ENCODE data around the gene LRRC8B. TPM values are rescaled to one million over a fixed set of nuclear protein-coding genes. Genes with fewer than 3 reads are reported as not detected.

Gene LRRC8B
- total RNA-seq, 1 donor from 2014 or later, result 3.6 TPM

- DNase-seq, result peak; percentile 61
- peaks cover 89% of the 10 kb centered on the region for H3K4me1 ChIP-seq
- no peaks in the 10 kb centered on the region for H3K36me3 ChIP-seq
- H3K9me3 ChIP-seq (replicated peaks), result no peaks in the 10 kb centered on the region
- no peaks in the 10 kb centered on the region for H3K27me3 ChIP-seq (ENCODE audit: low read depth)
- peak overlapping the region; percentile 94 for H3K4me3 ChIP-seq
- TF ChIP-seq CTCF (IDR thresholded peaks at IDR 0.05; ENCODE audit: borderline replicate concordance), result no peak
- H3K27ac ChIP-seq (replicated peaks), result peak overlapping the region; percentile 98
- intact Hi-C loops (cut with micrococcal nuclease), result loop anchor here (5.0 to 10.0 kb wide), 2 partner anchors 81 to 129 kb away; no protein-coding TSS in a partner anchor
Measured at GRCh38 chr1:89633248-89633799, 108.7 kb downstream of the LRRC8B start.

- Histone ChIP-seq H3K4me3 (peak overlapping the region; percentile 94), H3K9me3 (replicated peaks) (no peaks in the 10 kb centered on the region), H3K27me3 (ENCODE audit: low read depth) (no peaks in the 10 kb centered on the region), H3K36me3 (no peaks in the 10 kb centered on the region), H3K27ac (replicated peaks) (peak overlapping the region; percentile 98), H3K4me1 (peaks cover 90% of the 10 kb centered on the region)
- TF ChIP-seq CTCF (IDR thresholded peaks at IDR 0.05; ENCODE audit: borderline replicate concordance), result no peak
- DNase-seq, result no peak
- intact Hi-C loops (cut with micrococcal nuclease), result loop anchor here (5.0 to 10.0 kb wide), 2 partner anchors 81 to 128 kb away; no protein-coding TSS in a partner anchor
Measured at GRCh38 chr1:89633800-89634625, 109.4 kb downstream of the LRRC8B start.

GRCh38 chr1:89635825-89636815, 111.5 kb downstream of the LRRC8B start:
- peak overlapping the region; percentile 24 for H3K27ac ChIP-seq (replicated peaks)
- H3K4me3 ChIP-seq, result peak overlapping the region; percentile 94
- H3K4me1 ChIP-seq, result peaks cover 91% of the 10 kb centered on the region
- intact Hi-C loops (cut with micrococcal nuclease), result loop anchor here (10.0 kb wide), 1 partner anchor 79 kb away; no protein-coding TSS in a partner anchor
- no peak for TF ChIP-seq CTCF (IDR thresholded peaks at IDR 0.05; ENCODE audit: borderline replicate concordance)
- H3K27me3 ChIP-seq (ENCODE audit: low read depth), result no peaks in the 10 kb centered on the region
- no peaks in the 10 kb centered on the region for H3K36me3 ChIP-seq
- DNase-seq, result no peak
- no peaks in the 10 kb centered on the region for H3K9me3 ChIP-seq (replicated peaks)

- intact Hi-C loops (cut with micrococcal nuclease), result loop anchor here (10.0 kb wide), 1 partner anchor 77 kb away; no protein-coding TSS in a partner anchor
- H3K27ac ChIP-seq (replicated peaks), result peak overlapping the region; percentile 25
Measured at GRCh38 chr1:89637496-89637895, 112.9 kb downstream of the LRRC8B start.

More at GRCh38 chr1:89637496-89637895, 112.9 kb downstream of the LRRC8B start:
- no peak overlapping the region for H3K4me3 ChIP-seq
- no peak for TF ChIP-seq CTCF (IDR thresholded peaks at IDR 0.05; ENCODE audit: borderline replicate concordance)
- H3K9me3 ChIP-seq (replicated peaks), result no peaks in the 10 kb centered on the region
- peaks cover 87% of the 10 kb centered on the region for H3K4me1 ChIP-seq
- DNase-seq, result no peak
- H3K27me3 ChIP-seq (ENCODE audit: low read depth), result no peaks in the 10 kb centered on the region
- no peaks in the 10 kb centered on the region for H3K36me3 ChIP-seq
